SU-DHL-6 (cell line): ENCODE results near the gene SEZ6L.

Experiments
- H2AFZ ChIP-seq: fragments of 200-600 bp; sonication (generic); 2 replicates; pipeline ENCODE4 v1.6.1; 2014; ENCODE audit warnings: low read depth, mild to moderate bottlenecking, moderate library complexity, mixed read lengths, antibody characterized with exemption, low read length; ENCODE audit not compliant: severe bottlenecking
- H3F3A ChIP-seq: fragments of 200-600 bp; shearing (Covaris generic); 2 replicates; pipeline ENCODE4 v1.6.0; 2016; ENCODE audit warnings: antibody characterized with exemption, mild to moderate bottlenecking; ENCODE audit not compliant: insufficient read depth
- H3K27ac ChIP-seq: fragments of 200-600 bp; sonication (generic); 2 replicates; pipeline ENCODE4 v1.5.1; 2016; ENCODE audit warnings: low read depth, mild to moderate bottlenecking, low read length, moderate library complexity, mixed read lengths
- H3K27me3 ChIP-seq: fragments of 200-600 bp; sonication (generic), shearing (Covaris generic); 2 replicates; pipeline ENCODE4 v1.6.0; 2014; ENCODE audit warnings: mild to moderate bottlenecking, low read length
- H3K36me3 ChIP-seq: fragments of 200-600 bp; sonication (generic); 2 replicates; pipeline ENCODE4 v1.6.1; 2014; ENCODE audit warnings: mild to moderate bottlenecking, low read length, mixed read lengths
- H3K4me2 ChIP-seq: fragments of 300-600, 200-600 bp; shearing (Covaris generic), sonication (generic); 2 replicates; pipeline ENCODE4 v1.6.0; 2014; ENCODE audit warnings: low read length, low read depth, mild to moderate bottlenecking; ENCODE audit not compliant: poor library complexity, severe bottlenecking
- H3K4me3 ChIP-seq: fragments of 200-600 bp; sonication (generic); 2 replicates; pipeline ENCODE4 v1.5.1; 2014; ENCODE audit warnings: antibody characterized with exemption, low read length, mild to moderate bottlenecking, mixed read lengths; ENCODE audit not compliant: insufficient read depth, poor library complexity, severe bottlenecking
- H3K79me2 ChIP-seq: fragments of 200-600 bp; sonication (generic); 2 replicates; pipeline ENCODE4 v1.6.1; 2014; ENCODE audit warnings: mild to moderate bottlenecking, low read length, moderate library complexity; ENCODE audit not compliant: insufficient read depth
- H3K9ac ChIP-seq: fragments of 200-600 bp; sonication (generic); 2 replicates; pipeline ENCODE4 v1.7.0; 2014; ENCODE audit warnings: mild to moderate bottlenecking, low read length
- H3K9me2 ChIP-seq: fragments of 200-600 bp; sonication (generic); replicated peaks from 2 replicates; pipeline ENCODE4 v1.6.1; 2014; ENCODE audit warnings: low read length; ENCODE audit not compliant: insufficient read depth
- H3K9me3 ChIP-seq: fragments of 200-600 bp; sonication (generic); 2 replicates; pipeline ENCODE4 v1.6.1; 2014; ENCODE audit warnings: low read length, mixed read lengths; ENCODE audit not compliant: insufficient read depth
- H4K20me1 ChIP-seq: fragments of 200-600 bp; sonication (generic); 2 replicates; pipeline ENCODE4 v1.6.1; 2014; ENCODE audit warnings: low read depth, mild to moderate bottlenecking, antibody characterized with exemption, low read length, moderate library complexity, mixed read lengths
- EZH2phosphoT487 ChIP-seq: fragments of 200-600 bp; sonication (generic), shearing (Covaris generic); conservative IDR thresholded peaks from 2 replicates; pipeline ENCODE4 v1.6.1; 2018; ENCODE audit warnings: mild to moderate bottlenecking, antibody characterized with exemption, low read length, moderate library complexity, mixed read lengths
- TF ChIP-seq, protein P1 (sequence below): fragments of 200-600 bp; sonication (generic); IDR thresholded peaks from one replicate; pipeline ENCODE4 v1.5.1; 2017; ENCODE audit warnings: antibody characterized with exemption, mild to moderate bottlenecking, low read length, moderate library complexity; ENCODE audit not compliant: insufficient read depth, poor library complexity, severe bottlenecking

SEZ6L gene

DNA sequence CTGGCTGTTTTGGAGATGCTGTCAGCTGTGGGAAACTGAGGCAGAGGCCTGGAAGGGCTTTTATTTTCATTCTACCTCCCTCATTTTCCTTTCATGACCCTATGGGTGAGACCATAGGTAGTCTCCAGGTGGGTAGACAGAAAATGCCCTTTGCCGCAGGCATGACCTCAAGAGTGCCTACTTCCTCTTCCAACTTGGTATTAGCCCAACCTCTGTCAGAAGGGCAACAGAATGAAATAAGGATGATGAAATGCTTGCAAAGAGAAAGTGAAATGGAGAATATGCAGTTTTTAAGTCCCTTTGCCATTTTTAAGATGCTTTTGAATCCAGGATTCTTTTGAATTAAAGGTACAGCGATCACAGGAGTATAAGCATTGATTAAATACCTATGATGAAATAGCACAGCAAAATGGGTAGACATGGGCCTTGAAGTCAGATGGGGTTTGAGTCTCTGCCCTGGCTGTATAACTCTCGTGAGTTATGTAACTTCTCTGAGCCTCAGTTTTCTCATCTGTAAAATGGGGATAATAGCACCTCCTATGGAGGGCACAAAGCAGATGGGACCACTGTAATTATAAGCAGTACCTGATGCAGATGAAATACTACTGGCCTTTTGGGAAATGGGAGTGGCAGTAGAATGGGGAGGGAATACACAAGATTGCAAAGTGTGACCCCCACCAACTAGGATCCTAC, 263.5 kb downstream of the SEZ6L start:
- no peaks in the 10 kb centered on the region for H4K20me1 ChIP-seq
- no peaks in the 10 kb centered on the region for H3K9me3 ChIP-seq
- H3F3A ChIP-seq = peaks cover 14% of the 10 kb centered on the region
- H3K36me3 ChIP-seq = no peaks in the 10 kb centered on the region
- H3K9me2 ChIP-seq = no peaks in the 10 kb centered on the region
- H3K27me3 ChIP-seq = no peaks in the 10 kb centered on the region
- H3K79me2 ChIP-seq = no peaks in the 10 kb centered on the region
- H3K4me2 ChIP-seq = peak overlapping the region; percentile 2
- H2AFZ ChIP-seq = no peak overlapping the region
- TF ChIP-seq EZH2phosphoT487 = no peak
- TF ChIP-seq, protein P1, sequence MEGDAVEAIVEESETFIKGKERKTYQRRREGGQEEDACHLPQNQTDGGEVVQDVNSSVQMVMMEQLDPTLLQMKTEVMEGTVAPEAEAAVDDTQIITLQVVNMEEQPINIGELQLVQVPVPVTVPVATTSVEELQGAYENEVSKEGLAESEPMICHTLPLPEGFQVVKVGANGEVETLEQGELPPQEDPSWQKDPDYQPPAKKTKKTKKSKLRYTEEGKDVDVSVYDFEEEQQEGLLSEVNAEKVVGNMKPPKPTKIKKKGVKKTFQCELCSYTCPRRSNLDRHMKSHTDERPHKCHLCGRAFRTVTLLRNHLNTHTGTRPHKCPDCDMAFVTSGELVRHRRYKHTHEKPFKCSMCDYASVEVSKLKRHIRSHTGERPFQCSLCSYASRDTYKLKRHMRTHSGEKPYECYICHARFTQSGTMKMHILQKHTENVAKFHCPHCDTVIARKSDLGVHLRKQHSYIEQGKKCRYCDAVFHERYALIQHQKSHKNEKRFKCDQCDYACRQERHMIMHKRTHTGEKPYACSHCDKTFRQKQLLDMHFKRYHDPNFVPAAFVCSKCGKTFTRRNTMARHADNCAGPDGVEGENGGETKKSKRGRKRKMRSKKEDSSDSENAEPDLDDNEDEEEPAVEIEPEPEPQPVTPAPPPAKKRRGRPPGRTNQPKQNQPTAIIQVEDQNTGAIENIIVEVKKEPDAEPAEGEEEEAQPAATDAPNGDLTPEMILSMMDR = no peak
- H3K4me3 ChIP-seq = no peak overlapping the region
- H3K9ac ChIP-seq = no peak overlapping the region
- peak overlapping the region; percentile 14; the same call in 1 of the 2 replicates for H3K27ac ChIP-seq
